Stimulated activated effector memory CD8-positive, alpha-beta T cell treated with anti-CD3 and anti-CD28 coated beads, Interleukin-12 subunit alpha, Interleukin-12 subunit beta, amount 100 ng/mL, for 72 hours (primary cell): ENCODE data around the gene EMB.
A peak's percentile ranks its signal among the peaks of the same experiment; 100 is the strongest.
"Not testable (repeated sequence)": the region's sequence is repeated elsewhere in the genome, so short reads cannot be mapped to it uniquely, and the experiment has no call there.

Experiments used
- ATAC-seq: fragments of 150-1000 bp; cut with Tn5 transposase; 2 replicates; pipeline ENCODE4 v1.10.0; 2021
- DNase-seq, 2 donors: peaks; one replicate each; pipeline ENCODE4 v3.0.0; 2021 to 2022; ENCODE audit warnings: low spot score in 2 of 2
- H3K27ac Mint-ChIP-seq: one replicate; pipeline ENCODE4 v1.8.0; 2022; ENCODE audit warnings: mild to moderate bottlenecking, mixed read lengths
- H3K36me3 Mint-ChIP-seq: one replicate; pipeline ENCODE4 v1.8.0; 2022; ENCODE audit warnings: mild to moderate bottlenecking, mixed read lengths
- H3K4me1 Mint-ChIP-seq: one replicate; pipeline ENCODE4 v1.8.0; 2022; ENCODE audit warnings: mixed read lengths
- H3K4me3 Mint-ChIP-seq: one replicate; pipeline ENCODE4 v1.8.0; 2022; ENCODE audit warnings: mild to moderate bottlenecking, mixed read lengths
- H3K9me3 Mint-ChIP-seq: one replicate; pipeline ENCODE4 v1.8.0; 2022; ENCODE audit warnings: mixed read lengths

Gene EMB

GRCh38 chr5:50440651-50441492 is at the start of gene EMB:
TSS of gene EMB (minus strand) at chr5:50441288. CDS start at chr5:50441151, 137 bp downstream.
- H3K27ac Mint-ChIP-seq, result peak within 1 kb of the TSS; percentile 96
- ATAC-seq (peak; percentile 84), DNase-seq (peak; percentile 61 to 90)
- H3K4me1 Mint-ChIP-seq, result peaks cover 56% of the 10 kb centered on the region
- peaks cover 21% of the 10 kb centered on the region for H3K36me3 Mint-ChIP-seq
- H3K9me3 Mint-ChIP-seq, result no peaks in the 10 kb centered on the region
- peak within 1 kb of the TSS; percentile 86 for H3K4me3 Mint-ChIP-seq

GRCh38 chr5:50489491-50489890 is 48.4 kb upstream of the EMB start:
- DNase-seq, ATAC-seq, H3K36me3 Mint-ChIP-seq, H3K9me3 Mint-ChIP-seq: not testable (repeated sequence)
- peak overlapping the region; percentile 14 for H3K27ac Mint-ChIP-seq
- H3K4me1 Mint-ChIP-seq, result peaks cover 17% of the 10 kb centered on the region
- H3K4me3 Mint-ChIP-seq, result peak overlapping the region; percentile 19

- H3K4me1 Mint-ChIP-seq, result peaks cover 14% of the 10 kb centered on the region
- not testable (repeated sequence) for H3K27ac Mint-ChIP-seq, ATAC-seq, H3K9me3 Mint-ChIP-seq, H3K36me3 Mint-ChIP-seq, DNase-seq, H3K4me3 Mint-ChIP-seq
Measured at GRCh38 chr5:50478790-50479189, 37.7 kb upstream of the EMB start.

GRCh38 chr5:50476549-50476948 is 35.5 kb upstream of the EMB start:
- ATAC-seq (no peak), DNase-seq (no peak)
- H3K4me1 Mint-ChIP-seq, result peaks cover 14% of the 10 kb centered on the region
- H3K4me3 Mint-ChIP-seq, result no peak overlapping the region
- H3K9me3 Mint-ChIP-seq, result peaks cover 6% of the 10 kb centered on the region
- H3K27ac Mint-ChIP-seq, result no peak overlapping the region
- H3K36me3 Mint-ChIP-seq, result no peaks in the 10 kb centered on the region

GRCh38 chr5:50465015-50465414 is 23.9 kb upstream of the EMB start:
- DNase-seq, ATAC-seq, H3K4me1 Mint-ChIP-seq, H3K9me3 Mint-ChIP-seq, H3K27ac Mint-ChIP-seq, H3K4me3 Mint-ChIP-seq, H3K36me3 Mint-ChIP-seq: not testable (repeated sequence)

- Mint-ChIP-seq H3K9me3 (peaks cover 6% of the 10 kb centered on the region), H3K36me3 (no peaks in the 10 kb centered on the region), H3K4me1 (peaks cover 5% of the 10 kb centered on the region), H3K27ac (no peak overlapping the region), H3K4me3 (no peak overlapping the region)
- no peak for ATAC-seq
- DNase-seq, result no peak
Measured at GRCh38 chr5:50463726-50464125, 22.6 kb upstream of the EMB start.

GRCh38 chr5:50463047-50463446 is 22.0 kb upstream of the EMB start:
- Mint-ChIP-seq H3K36me3 (no peaks in the 10 kb centered on the region), H3K4me3 (no peak overlapping the region), H3K4me1 (peaks cover 8% of the 10 kb centered on the region), H3K9me3 (peaks cover 1% of the 10 kb centered on the region), H3K27ac (no peak overlapping the region)
- ATAC-seq, result no peak
- DNase-seq, result no peak

- H3K36me3 Mint-ChIP-seq, H3K4me3 Mint-ChIP-seq, ATAC-seq, H3K9me3 Mint-ChIP-seq, DNase-seq, H3K27ac Mint-ChIP-seq: not testable (repeated sequence)
- peaks cover 11% of the 10 kb centered on the region for H3K4me1 Mint-ChIP-seq
Measured at GRCh38 chr5:50462579-50462978, 21.5 kb upstream of the EMB start.

GRCh38 chr5:50458372-50458771 is 17.3 kb upstream of the EMB start:
- H3K4me3 Mint-ChIP-seq, H3K36me3 Mint-ChIP-seq, ATAC-seq, DNase-seq: not testable (repeated sequence)
- Mint-ChIP-seq H3K27ac (peak overlapping the region; percentile 76), H3K9me3 (peaks cover 14% of the 10 kb centered on the region), H3K4me1 (peaks cover 15% of the 10 kb centered on the region)

GRCh38 chr5:50449241-50449640 is 8.2 kb upstream of the EMB start:
- not testable (repeated sequence) for H3K9me3 Mint-ChIP-seq, DNase-seq, H3K4me3 Mint-ChIP-seq, H3K36me3 Mint-ChIP-seq, ATAC-seq
- Mint-ChIP-seq H3K27ac (peak overlapping the region; percentile 71), H3K4me1 (peaks cover 44% of the 10 kb centered on the region)

GRCh38 chr5:50447941-50448340 is 6.9 kb upstream of the EMB start:
- H3K36me3 Mint-ChIP-seq, result no peaks in the 10 kb centered on the region
- H3K27ac Mint-ChIP-seq, result peak overlapping the region; percentile 16
- ATAC-seq, result no peak
- H3K9me3 Mint-ChIP-seq, result peaks cover 5% of the 10 kb centered on the region
- H3K4me1 Mint-ChIP-seq, result peaks cover 49% of the 10 kb centered on the region
- no peak for DNase-seq
- no peak overlapping the region for H3K4me3 Mint-ChIP-seq

- H3K27ac Mint-ChIP-seq, result peak overlapping the region; percentile 16
Measured at GRCh38 chr5:50447228-50447627, 6.1 kb upstream of the EMB start.

GRCh38 chr5:50445296-50445949 is 4.3 kb upstream of the EMB start:
- H3K36me3 Mint-ChIP-seq, result peaks cover 4% of the 10 kb centered on the region
- peak; percentile 61 for ATAC-seq
- H3K4me1 Mint-ChIP-seq, result peaks cover 55% of the 10 kb centered on the region
- peak in 1 of 2 donors; percentile 60 for DNase-seq
- peaks cover 5% of the 10 kb centered on the region for H3K9me3 Mint-ChIP-seq
- peak overlapping the region; percentile 57 for H3K27ac Mint-ChIP-seq
- H3K4me3 Mint-ChIP-seq, result peak overlapping the region; percentile 44

More at GRCh38 chr5:50447228-50447627, 6.1 kb upstream of the EMB start:
- no peaks in the 10 kb centered on the region for H3K36me3 Mint-ChIP-seq
- H3K4me3 Mint-ChIP-seq, result no peak overlapping the region
- ATAC-seq (no peak), DNase-seq (no peak)
- peaks cover 55% of the 10 kb centered on the region for H3K4me1 Mint-ChIP-seq
- peaks cover 5% of the 10 kb centered on the region for H3K9me3 Mint-ChIP-seq

GRCh38 chr5:50442559-50443539 is 1.8 kb upstream of the EMB start:
- not testable (repeated sequence) for DNase-seq, ATAC-seq, H3K9me3 Mint-ChIP-seq
- Mint-ChIP-seq H3K27ac (peak overlapping the region; percentile 23), H3K4me3 (peak overlapping the region; percentile 86), H3K4me1 (peaks cover 65% of the 10 kb centered on the region), H3K36me3 (peaks cover 21% of the 10 kb centered on the region)

- no peak for ATAC-seq
- peaks cover 56% of the 10 kb centered on the region for H3K4me1 Mint-ChIP-seq
- H3K9me3 Mint-ChIP-seq, result peaks cover under 1% of the 10 kb centered on the region
- DNase-seq, result no peak
- peaks cover 21% of the 10 kb centered on the region for H3K36me3 Mint-ChIP-seq
- H3K27ac Mint-ChIP-seq, result peak overlapping the region; percentile 96
- H3K4me3 Mint-ChIP-seq, result peak overlapping the region; percentile 86
Measured at GRCh38 chr5:50441493-50441955, 436 bp upstream of the EMB start.
